ENCODE results near the gene CARD9.

DNA sequence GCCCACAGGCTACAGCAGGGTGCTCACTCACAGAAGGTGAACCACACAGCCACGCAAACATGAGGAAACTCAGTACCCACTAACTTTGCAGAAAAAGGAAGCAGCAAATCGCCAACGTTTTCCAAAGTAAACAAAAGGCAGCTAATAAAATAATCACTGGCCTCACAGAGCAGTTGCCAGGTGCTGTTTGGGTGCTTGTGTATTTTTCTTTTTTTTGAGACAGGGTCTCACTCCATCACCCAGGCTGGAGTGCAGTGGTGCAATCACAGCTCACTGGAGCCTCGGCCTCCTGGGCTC lies 22.7 kb upstream of the CARD9 start:
- TF ChIP-seq CTBP1 (IDR thresholded peaks at IDR 0.05; ENCODE audit: borderline replicate concordance) = no peak
- no peak for TF ChIP-seq ARNT (IDR thresholded peaks at IDR 0.05)
- no peak for TF ChIP-seq SUZ12 (IDR thresholded peaks at IDR 0.05)
- no peak for TF ChIP-seq SP1 (IDR thresholded peaks at IDR 0.05)
- no peak for TF ChIP-seq L3MBTL2 (conservative IDR thresholded peaks at IDR 0.05)
- no peak for TF ChIP-seq TARDBP (IDR thresholded peaks at IDR 0.05)
- TF ChIP-seq BHLHE40 (IDR thresholded peaks at IDR 0.05; ENCODE audit: borderline replicate concordance) = no peak
- no peak for TF ChIP-seq FOXM1 (IDR thresholded peaks at IDR 0.05; ENCODE audit: borderline replicate concordance)
- no peak for TF ChIP-seq FOXK2 (IDR thresholded peaks at IDR 0.05)
- no peak for TF ChIP-seq ELF4 (IDR thresholded peaks at IDR 0.05)
- TF ChIP-seq NFRKB (IDR thresholded peaks at IDR 0.05) = no peak
- TF ChIP-seq FOXA1 (IDR thresholded peaks at IDR 0.05) = no peak
- TF ChIP-seq HDGF (IDR thresholded peaks at IDR 0.05; ENCODE audit: borderline replicate concordance) = no peak
- TF ChIP-seq LEF1 (IDR thresholded peaks at IDR 0.05; ENCODE audit: borderline replicate concordance) = no peak

Data from HEK293T (cell line).